OCI-M2 (cell line): ENCODE data around the gene TRANK1.
"Not testable (repeated sequence)": the region's sequence is repeated elsewhere in the genome, so short reads cannot be mapped to it uniquely, and the experiment has no call there.

Source experiments
- DNase-seq: peaks from one replicate; lab custom pipeline; 2025; ENCODE audit not compliant: unreplicated experiment; lab: John Stamatoyannopoulos, UW

Gene TRANK1

DNA sequence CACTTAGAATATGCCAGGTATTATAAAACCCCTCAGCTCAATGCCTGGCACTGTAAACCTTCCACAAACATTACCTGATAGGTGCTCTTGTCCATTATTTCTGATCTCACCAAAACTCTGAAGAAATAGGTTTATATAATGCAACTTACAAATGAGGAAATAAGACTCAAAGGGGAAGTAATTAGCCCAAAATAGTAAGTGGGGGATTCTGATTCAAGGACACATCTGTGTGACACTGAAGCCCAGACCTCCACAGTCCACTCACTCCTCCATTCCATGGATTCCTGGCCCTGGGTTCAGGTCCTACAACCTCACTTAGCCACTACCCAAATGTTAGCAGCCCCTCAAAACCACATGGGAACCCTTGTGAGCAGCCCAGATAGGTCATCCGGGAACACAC lies 49.9 kb downstream of the TRANK1 start:
- no peak for DNase-seq

DNA sequence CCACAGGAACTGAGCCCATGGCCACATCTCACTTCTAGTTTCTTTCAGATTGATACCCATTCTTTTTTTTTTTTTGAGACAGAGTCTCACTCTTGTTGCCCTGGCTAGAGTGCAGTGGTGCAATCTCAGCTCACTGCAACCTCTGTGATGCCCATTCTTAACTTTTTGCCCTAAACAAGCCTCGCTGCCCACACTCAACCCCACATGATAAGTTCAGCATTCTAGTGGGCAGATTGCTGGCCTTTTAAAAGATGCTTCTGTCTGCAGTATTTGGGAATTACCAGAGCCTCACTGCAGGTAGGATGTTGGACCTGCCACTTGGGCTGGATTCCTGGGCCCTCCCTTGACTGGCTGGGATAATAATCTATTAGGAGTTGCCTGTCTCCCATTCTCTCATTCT lies 51.0 kb downstream of the TRANK1 start:
- no peak for DNase-seq

DNA sequence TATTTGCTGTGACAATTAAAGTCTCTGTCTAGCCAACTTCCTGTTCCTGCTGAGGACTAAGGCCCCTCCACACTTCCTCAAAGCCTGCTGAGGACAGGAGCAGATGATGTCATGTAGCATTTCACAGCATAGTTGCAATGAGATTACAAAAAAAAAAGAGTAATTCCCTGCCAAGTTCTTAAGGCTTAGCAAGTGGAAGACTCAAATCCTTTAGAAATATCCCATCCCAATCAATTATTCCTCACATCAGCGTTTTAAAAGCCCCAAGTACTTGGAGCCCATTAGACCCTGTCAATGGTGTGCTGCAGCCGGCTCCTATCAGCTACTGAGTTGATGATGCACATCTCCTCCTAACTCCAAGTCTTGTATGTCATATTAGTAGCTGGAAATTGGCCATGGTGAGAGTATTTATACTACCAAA lies 51.7 kb downstream of the TRANK1 start:
- no peak for DNase-seq

DNA sequence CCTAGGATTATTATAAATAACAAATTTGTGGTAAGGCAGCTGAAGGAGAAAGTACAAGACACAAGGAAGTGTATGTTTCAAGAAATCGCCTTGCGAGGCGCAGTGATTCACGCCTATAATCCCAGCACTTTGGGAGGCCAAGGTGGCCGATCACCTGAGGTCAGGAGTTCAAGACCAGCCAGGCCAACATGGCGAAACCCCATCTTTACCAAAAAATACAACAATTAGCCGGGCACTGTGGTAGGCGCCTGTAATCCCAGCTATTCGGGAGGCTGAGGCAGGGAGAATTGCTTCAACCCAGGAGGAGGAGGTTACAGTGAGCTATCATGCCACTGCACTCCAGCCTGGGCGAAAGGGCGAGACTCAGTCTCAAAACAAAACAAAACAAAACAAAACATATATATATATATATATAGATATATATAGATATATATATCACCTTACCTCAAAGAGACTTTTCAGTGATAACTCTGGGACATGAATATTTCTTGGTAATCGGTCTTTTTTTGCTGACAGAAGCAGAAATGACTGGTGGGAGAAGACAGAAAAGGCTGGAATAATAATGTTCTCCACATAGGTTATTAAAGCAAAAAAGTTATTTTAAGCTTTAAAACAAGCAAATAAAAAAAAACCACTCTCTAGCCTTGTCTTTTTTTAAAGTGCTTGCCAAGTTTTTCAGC lies 52.3 kb downstream of the TRANK1 start:
- DNase-seq: no peak

DNA sequence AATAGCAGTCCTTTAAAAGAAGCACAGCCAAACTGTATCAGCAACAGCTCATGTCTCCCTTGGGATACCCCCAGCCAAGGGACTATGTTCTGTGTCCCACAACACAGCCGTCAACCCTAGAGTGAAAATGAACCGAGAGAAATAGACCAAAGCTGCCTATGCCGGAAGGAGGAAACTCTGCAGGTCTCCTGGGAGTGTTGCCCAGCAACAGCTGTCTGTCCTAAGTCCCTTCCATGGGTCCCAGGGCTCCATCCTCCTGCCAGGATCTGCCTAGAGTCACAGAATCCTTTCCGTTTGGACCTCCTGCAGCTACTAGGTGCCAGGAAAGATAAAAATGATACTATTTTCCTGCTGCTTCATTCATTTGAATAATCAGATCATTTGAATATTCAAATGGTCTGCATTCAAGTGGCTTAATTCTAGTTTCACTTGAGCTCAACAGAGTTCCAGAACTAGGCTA lies 53.1 kb downstream of the TRANK1 start:
- no peak for DNase-seq

DNA sequence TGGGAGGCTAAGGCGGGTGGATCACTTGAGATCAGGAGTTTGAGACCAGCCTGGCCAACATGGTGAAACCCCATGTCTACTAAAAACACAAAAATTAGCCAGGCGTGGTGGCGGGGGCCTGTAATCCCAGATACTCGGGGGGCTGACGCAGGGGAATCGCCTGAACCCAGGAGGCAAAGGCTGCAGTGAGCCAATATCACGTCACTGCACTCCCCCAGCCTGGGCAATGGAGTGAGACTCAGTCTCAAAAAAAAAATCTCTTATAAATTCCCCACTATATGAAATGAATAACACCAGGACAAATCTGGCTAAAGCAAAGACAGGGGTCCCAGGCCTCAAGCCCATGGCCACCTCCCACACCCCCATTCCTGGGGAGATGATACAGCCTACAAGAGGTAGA lies 53.8 kb downstream of the TRANK1 start:
- DNase-seq: not testable (repeated sequence)

DNA sequence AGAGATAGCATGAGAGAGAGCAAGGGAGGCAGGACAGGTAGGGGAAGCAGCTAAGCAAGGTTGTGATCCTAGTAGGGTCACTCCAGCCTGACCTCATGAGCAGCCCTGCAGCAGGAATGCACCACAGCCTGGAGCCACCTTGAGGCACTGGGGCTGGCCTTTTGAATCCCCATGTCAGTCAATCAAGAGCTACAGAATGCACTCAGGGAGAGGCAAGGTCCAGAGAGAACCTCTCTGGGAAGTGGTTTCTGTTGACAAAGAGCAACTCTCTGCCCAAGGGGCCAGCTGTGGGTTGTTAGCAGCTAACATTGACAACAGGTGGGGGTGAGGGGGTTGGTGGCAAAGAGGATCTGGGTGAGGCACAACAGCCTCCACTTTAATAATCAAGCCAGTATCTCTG lies 54.6 kb downstream of the TRANK1 start:
- no peak for DNase-seq

DNA sequence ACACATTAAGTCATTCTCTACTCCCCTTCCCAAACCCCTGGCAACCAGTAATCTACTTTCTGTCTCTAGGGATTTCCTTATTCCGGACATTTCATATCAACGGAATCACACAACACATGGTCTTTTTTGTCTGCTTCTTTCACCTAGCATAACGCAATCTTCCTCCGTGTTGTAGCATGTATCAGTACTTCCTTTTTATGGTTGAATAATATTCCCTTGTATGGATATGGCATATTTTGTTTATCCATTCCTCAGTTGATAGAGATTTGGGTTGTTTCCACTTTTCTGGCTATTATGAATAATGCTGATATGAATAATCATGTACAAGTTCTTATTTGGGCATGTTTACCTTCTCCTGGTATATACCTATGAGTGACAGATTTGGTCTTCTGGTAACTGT lies 63.1 kb downstream of the TRANK1 start:
- no peak for DNase-seq

DNA sequence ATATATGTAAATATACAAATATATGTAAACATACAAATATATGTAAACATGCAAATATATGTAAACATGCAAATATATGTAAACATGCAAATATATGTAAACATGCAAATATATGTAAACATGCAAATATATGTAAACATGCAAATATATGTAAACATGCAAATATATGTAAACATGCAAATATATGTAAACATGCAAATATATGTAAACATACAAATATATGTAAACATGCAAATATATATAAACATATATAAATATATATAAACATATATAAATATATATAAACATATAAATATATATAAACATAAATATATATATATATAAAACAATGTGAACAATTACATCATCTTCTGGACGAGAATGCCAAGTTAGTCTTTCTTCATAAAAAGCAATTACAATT lies 65.0 kb downstream of the TRANK1 start:
- not testable (repeated sequence) for DNase-seq

DNA sequence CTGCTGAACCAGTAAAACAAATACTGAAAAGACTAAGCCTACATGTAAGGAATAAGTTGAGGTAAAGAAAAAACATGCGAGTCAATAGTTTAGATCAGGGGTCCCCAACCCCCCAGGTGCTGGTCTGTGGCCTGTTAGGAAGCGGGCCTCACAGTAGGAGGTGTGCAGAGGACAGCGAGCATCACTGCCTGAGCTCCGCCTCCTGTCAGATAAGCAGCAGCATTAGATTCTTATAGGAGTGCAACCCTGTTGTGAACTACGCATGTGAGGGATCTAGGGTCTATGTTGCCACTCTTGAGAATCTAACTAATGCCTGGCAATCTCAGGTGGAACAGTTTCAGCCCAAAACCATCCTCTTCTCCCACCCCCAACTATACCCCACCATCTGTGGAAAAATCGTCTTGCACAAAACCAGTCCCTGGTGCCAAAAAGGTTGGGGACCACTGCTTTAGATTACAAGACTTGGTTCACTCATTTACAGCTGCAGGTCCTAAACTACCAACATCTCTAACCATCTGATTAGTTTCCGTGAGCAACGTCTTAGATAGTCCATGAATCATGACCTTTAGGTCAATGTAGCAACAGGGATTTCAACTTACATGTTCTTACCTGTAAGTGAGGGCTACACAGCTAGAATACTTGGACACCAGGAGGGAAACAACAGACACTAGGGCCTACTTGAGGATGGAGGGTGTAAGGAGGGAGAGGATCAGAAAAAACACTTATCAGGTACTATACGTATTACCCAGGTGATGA lies 66.7 kb downstream of the TRANK1 start:
- no peak for DNase-seq

DNA sequence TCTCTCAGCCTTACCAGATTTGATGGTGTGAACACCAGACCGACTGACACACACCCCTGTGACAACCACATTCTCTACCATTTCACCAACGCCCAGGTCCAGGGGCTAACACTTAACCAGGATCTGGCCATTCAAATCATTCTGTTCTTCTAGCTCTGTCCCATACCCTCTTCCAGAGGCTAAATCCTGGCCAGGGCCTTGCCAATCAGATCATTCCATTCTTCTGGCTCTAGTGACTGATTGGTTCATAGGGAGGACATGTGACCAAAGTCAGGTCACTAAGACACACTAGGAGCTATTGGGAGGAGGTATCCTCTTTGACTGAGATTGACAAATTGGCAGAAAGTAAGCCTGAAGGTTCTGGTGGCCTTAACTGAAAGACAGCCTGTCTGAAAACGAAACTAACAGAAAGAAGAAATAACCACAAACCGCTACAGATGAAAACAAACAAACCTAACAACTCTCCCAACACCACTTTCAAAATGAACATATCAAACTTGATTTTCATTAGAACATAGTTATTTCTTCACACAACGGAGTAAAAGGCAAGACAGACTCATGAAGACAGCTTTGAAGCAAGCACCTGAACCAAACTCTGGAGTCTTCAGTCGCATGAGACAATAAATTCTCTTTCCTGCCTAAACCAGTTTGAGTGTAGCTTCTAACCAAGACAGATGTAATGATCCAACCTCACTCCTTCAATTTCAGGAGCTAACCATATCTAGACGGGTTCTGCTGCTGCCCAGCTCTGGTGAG lies 68.5 kb downstream of the TRANK1 start:
- no peak for DNase-seq

DNA sequence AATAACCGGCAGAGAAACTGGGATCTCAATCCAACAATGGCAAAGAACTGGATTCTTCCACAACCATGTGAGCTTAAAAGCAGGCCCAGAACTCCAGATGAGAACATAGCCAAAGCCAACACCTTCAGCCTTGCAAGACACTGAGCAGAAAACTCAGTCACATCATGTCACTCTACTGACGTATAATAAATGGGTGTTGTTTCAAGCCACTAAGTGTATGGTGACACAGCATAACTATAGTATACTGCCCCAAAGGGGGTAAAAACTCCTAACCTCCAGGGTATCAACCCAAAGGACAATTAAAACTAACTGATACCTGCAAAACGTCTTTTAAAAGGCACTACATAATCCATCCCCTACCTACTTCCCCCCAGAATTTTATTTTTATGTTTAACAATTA lies 69.5 kb downstream of the TRANK1 start:
- no peak for DNase-seq

DNA sequence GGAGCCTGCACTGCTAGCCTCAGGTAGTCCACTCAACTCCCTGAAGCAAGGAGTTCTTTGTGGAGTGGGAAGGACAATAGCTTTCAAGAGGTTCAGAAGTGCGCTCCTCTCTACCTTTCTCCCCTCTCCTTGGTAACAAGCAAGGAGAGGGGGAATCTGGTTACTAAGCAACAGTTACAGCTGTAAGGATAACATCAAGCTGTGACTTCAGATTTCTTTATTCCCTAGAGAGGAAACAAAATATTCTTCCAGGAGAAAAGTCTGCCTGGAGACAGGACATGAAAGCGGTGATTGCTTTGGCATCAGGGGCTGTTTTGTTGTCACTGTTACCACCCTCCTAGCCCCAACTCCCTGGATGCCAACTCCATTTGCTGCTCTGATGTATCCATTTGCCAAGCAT lies 70.4 kb downstream of the TRANK1 start:
- DNase-seq: no peak

DNA sequence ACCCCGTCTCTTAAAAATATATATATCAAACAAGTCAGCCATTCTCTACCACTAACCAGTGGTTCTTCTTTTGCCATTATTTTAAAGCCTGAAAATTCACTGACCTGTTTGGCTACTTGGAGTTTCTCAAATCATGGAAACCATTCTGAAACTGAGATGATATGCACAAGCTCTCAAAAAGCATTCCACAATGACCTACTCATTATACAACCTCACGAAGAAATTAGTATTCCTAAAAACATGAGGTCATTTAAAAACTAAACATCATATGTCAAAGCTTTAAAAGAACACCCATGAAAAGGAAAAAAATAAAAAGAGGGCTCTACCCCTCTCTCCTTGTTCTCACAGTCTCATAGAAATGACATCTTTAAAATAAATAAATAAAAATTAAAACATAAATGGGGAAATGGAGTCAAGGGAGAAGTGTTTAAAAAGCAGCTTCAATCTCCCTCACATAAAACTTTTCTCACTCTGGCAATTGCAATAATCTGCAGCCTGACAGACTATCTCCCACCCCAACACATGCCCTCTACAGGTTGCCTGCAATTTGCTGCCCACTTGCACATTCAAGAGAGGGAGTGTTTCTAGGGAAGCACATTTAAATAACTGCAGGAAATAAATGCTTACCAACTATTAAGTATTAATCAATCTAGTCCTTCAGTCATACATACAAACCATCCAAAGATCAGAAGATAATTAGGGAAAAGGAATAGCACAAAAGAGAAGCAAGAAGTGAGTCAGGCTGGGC lies 73.3 kb downstream of the TRANK1 start:
- DNase-seq: no peak

DNA sequence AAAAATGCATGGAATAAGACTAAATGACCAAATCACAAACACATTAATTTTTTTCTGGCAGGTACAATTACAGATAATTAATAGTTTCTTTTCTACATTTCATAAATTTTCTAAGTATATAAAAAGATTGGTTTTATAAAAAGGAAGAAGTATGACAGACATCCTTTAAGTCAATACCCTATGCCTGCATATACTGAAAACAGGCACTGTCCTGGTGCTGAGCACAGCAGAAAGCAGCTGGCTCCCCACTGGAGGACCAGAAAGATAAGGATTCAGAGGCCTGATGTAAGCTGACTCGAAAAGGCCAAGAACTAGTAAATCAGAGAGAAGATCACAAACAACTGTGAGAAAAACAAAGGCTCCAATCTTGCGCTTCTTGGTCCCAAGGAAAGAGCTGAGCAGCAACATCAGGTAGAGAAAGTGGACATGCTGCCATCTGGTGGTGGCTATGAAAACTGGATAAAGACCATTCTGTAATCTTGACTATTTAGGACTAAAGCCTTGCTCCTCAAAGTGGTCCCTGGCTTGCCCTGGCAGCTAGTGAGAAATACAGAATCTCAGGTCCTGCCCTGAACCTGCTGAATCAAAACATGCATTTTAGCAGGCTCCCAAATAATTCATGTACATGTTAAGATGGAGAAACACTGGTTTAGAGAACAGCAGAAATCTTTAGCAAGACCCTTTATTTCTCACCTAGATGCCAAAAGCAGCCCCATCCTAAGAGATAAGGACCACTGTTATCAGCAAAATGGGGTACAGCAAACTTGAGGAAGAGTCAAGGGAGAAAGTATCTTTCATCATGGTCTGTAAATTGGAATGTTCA lies 76.0 kb downstream of the TRANK1 start:
- DNase-seq: no peak

DNA sequence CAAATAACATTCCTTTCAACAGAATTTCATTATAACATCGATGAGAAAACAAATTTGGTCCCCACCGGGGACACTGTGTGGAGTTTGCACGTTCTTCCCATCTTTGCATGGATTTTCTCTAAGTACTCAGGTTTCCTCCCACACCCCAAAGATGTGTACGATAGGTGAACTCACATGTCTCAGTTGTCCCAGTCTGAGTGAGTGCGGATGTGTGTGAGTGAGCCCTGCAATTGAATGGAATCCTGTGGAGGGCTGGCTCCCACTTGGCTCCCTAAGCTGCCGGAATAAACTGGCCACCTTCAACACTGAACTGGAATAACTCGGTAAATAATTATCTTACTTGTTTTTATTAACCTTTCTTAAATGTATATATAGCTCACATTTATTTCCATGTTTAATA lies 77.0 kb downstream of the TRANK1 start:
- no peak for DNase-seq

DNA sequence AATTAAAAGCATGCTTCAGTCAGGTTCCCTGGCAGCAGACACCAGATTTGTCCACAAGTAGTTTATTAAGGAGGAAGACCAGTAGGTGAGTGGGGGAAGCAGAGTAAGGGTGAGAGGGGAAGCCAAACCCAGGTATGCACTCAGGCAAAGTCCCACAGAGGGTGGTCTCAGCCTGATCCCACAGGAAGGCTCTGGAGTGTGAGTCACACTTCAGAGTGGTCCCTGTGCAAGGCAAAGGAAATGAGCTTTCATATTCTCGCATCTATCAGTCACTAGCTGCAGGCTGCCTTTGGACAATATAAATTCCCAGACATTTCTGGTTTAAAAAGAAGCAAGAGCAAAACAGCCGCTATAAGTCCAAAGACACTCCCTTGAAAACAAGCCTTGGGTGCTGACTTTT lies 78.5 kb downstream of the TRANK1 start:
- DNase-seq: no peak

DNA sequence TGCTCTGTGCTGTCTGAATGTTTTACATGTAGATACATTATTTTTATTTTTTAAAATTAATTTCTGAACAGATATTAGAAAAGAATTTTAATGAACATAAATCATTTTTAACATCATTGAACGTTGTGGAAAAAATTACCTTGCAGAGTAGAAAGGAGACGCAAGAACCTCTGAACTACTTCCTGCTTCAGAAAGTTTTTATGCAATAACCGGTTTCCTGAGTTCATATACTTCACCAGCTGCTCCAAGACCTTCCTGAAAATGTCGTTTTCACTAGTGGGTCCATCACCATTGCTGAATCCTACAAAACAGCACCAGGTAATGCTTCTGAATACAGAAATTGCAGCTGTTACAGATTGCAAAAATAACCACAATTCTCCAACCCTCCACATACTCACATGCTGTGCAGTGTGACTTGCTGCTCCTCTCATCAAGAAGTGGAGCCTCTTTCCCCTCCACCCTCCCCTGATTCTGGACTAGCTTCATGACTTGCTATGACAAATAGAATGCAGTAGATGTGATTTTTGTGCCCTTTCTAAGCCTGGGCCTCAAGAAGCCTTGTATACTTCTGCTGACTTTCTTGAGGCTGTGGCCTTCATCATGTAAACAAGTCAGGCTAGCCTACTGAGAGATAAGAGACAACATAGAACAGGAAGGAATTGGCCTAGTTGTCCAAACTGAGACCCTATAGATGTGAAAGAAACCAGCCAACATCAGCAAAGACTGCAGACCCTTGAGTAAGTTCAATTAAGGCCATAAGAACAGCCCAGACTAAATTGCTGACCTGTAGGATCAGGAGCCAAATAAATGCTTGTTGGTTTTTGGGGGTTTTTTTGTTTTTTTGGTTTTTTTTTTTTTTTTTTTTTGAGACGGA lies 80.4 kb downstream of the TRANK1 start:
- no peak for DNase-seq

DNA sequence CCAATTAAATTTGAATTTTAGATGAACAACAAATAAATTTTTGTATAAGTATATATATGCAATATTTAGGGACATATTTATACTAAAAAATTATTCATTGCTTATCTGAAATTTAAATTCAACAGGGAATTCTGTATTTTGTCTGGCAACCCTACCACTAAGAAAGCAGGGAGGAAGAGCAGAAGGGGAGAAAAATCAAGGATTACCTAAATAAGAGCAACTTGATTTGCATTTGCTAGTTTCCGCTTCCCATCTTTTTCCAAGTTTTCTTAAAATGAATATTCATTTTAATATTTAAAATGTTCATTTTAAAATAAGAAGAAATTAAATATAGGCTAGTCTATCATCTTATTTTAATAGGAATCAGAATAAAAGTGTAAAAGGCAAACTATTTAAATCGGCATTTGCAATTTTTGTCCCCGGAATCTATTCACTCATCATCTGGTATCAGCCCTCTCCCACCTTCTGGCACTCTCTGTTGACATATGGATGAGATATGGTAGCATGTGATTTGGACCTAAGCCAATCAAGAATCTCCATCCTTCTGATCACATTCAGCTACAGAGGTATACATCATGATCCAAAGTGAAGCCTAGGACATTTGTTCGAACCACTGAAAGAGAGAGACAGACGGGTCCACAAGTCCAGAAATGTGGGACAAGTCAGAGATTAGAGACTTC lies 82.6 kb downstream of the TRANK1 start:
- DNase-seq: no peak
